ENCODE measurements around the gene TENM3.

The TENM3 gene

GRCh38 chr4:182212211-182212761 is 30.9 kb upstream of the TENM3 start:
- H3K27ac ChIP-seq (ENCODE audit: low read depth, low read length): no peak overlapping the region; the same call in 1 of the 2 replicates
- H3K36me3 ChIP-seq (ENCODE audit: insufficient read depth, low read length): no peaks in the 10 kb centered on the region
- no peaks in the 10 kb centered on the region for H3K27me3 ChIP-seq (ENCODE audit: insufficient read depth, low read length)
- WGBS: 80% methylated on average over 11 of the region's 11 CpGs
- no peak overlapping the region for H3K9ac ChIP-seq (ENCODE audit: low read depth, low read length)
- peaks cover 51% of the 10 kb centered on the region for H3K4me1 ChIP-seq (ENCODE audit: insufficient read depth, low read length)
- H3K9me3 ChIP-seq (ENCODE audit: insufficient read depth, low read depth, low read length): no peaks in the 10 kb centered on the region
- H3K4me3 ChIP-seq (ENCODE audit: low read length): no peak overlapping the region

GRCh38 chr4:182213004-182213403 is 30.2 kb upstream of the TENM3 start:
- Histone ChIP-seq H3K9me3 (ENCODE audit: insufficient read depth, low read depth, low read length) (no peaks in the 10 kb centered on the region), H3K9ac (ENCODE audit: low read depth, low read length) (no peak overlapping the region), H3K27ac (ENCODE audit: low read depth, low read length) (no peak overlapping the region; the same call in 1 of the 2 replicates), H3K27me3 (ENCODE audit: insufficient read depth, low read length) (no peaks in the 10 kb centered on the region), H3K4me3 (ENCODE audit: low read length) (no peak overlapping the region), H3K4me1 (ENCODE audit: insufficient read depth, low read length) (peaks cover 44% of the 10 kb centered on the region), H3K36me3 (ENCODE audit: insufficient read depth, low read length) (no peaks in the 10 kb centered on the region)
- WGBS: 75% methylated on average over 1 of the region's 1 CpG

- Histone ChIP-seq H3K9me3 (ENCODE audit: insufficient read depth, low read depth, low read length) (no peaks in the 10 kb centered on the region), H3K27ac (ENCODE audit: low read depth, low read length) (no peak overlapping the region), H3K36me3 (ENCODE audit: insufficient read depth, low read length) (no peaks in the 10 kb centered on the region), H3K9ac (ENCODE audit: low read depth, low read length) (no peak overlapping the region), H3K4me3 (ENCODE audit: low read length) (no peak overlapping the region), H3K4me1 (ENCODE audit: insufficient read depth, low read length) (peaks cover 27% of the 10 kb centered on the region), H3K27me3 (ENCODE audit: insufficient read depth, low read length) (no peaks in the 10 kb centered on the region)
- 92% methylated on average over 3 of the region's 3 CpGs for WGBS
These were observed 28.1 kb upstream of the TENM3 start for GRCh38 chr4:182215148-182215547.

GRCh38 chr4:182216005-182216404 is 27.2 kb upstream of the TENM3 start:
- Histone ChIP-seq H3K4me3 (ENCODE audit: low read length) (no peak overlapping the region), H3K4me1 (ENCODE audit: insufficient read depth, low read length) (peaks cover 21% of the 10 kb centered on the region), H3K27me3 (ENCODE audit: insufficient read depth, low read length) (no peaks in the 10 kb centered on the region), H3K9ac (ENCODE audit: low read depth, low read length) (no peak overlapping the region), H3K9me3 (ENCODE audit: insufficient read depth, low read depth, low read length) (no peaks in the 10 kb centered on the region), H3K36me3 (ENCODE audit: insufficient read depth, low read length) (no peaks in the 10 kb centered on the region), H3K27ac (ENCODE audit: low read depth, low read length) (no peak overlapping the region)
- 95% methylated on average over 5 of the region's 5 CpGs for WGBS

GRCh38 chr4:182219411-182220056 is 23.7 kb upstream of the TENM3 start:
- 93% methylated on average over 6 of the region's 6 CpGs for WGBS
- H3K36me3 ChIP-seq (ENCODE audit: insufficient read depth, low read length): 0 out of 2 replicates have a peak, but pooled peaks cover 2% of the 10 kb centered on the region
- no peaks in the 10 kb centered on the region for H3K27me3 ChIP-seq (ENCODE audit: insufficient read depth, low read length)
- H3K9ac ChIP-seq (ENCODE audit: low read depth, low read length): no peak overlapping the region
- H3K27ac ChIP-seq (ENCODE audit: low read depth, low read length): no peak overlapping the region
- no peaks in the 10 kb centered on the region for H3K9me3 ChIP-seq (ENCODE audit: insufficient read depth, low read depth, low read length)
- peaks cover 34% of the 10 kb centered on the region for H3K4me1 ChIP-seq (ENCODE audit: insufficient read depth, low read length)
- H3K4me3 ChIP-seq (ENCODE audit: low read length): no peak overlapping the region

- H3K4me1 ChIP-seq (ENCODE audit: insufficient read depth, low read length): peaks cover 20% of the 10 kb centered on the region
- no peaks in the 10 kb centered on the region for H3K27me3 ChIP-seq (ENCODE audit: insufficient read depth, low read length)
- no peak overlapping the region for H3K9ac ChIP-seq (ENCODE audit: low read depth, low read length)
- 92% methylated on average over 5 of the region's 5 CpGs for WGBS
- no peaks in the 10 kb centered on the region for H3K9me3 ChIP-seq (ENCODE audit: insufficient read depth, low read depth, low read length)
- no peak overlapping the region for H3K4me3 ChIP-seq (ENCODE audit: low read length)
- H3K27ac ChIP-seq (ENCODE audit: low read depth, low read length): no peak overlapping the region
- 0 out of 2 replicates have a peak, but pooled peaks cover 2% of the 10 kb centered on the region for H3K36me3 ChIP-seq (ENCODE audit: insufficient read depth, low read length)
These were observed 21.2 kb upstream of the TENM3 start for GRCh38 chr4:182221987-182222386.

- no peak overlapping the region for H3K27ac ChIP-seq (ENCODE audit: low read depth, low read length)
- 0 out of 2 replicates have a peak, but pooled peaks cover 2% of the 10 kb centered on the region for H3K36me3 ChIP-seq (ENCODE audit: insufficient read depth, low read length)
- H3K9me3 ChIP-seq (ENCODE audit: insufficient read depth, low read depth, low read length): no peaks in the 10 kb centered on the region
- 88% methylated on average over 2 of the region's 2 CpGs for WGBS
- no peak overlapping the region for H3K9ac ChIP-seq (ENCODE audit: low read depth, low read length)
- no peak overlapping the region for H3K4me3 ChIP-seq (ENCODE audit: low read length)
- H3K27me3 ChIP-seq (ENCODE audit: insufficient read depth, low read length): no peaks in the 10 kb centered on the region
- peaks cover 20% of the 10 kb centered on the region for H3K4me1 ChIP-seq (ENCODE audit: insufficient read depth, low read length)
These were observed 20.4 kb upstream of the TENM3 start for GRCh38 chr4:182222766-182223165.

GRCh38 chr4:182223708-182224107 is 19.5 kb upstream of the TENM3 start:
- Histone ChIP-seq H3K27ac (ENCODE audit: low read depth, low read length) (no peak overlapping the region), H3K36me3 (ENCODE audit: insufficient read depth, low read length) (0 out of 2 replicates have a peak, but pooled peaks cover 2% of the 10 kb centered on the region), H3K27me3 (ENCODE audit: insufficient read depth, low read length) (no peaks in the 10 kb centered on the region), H3K4me3 (ENCODE audit: low read length) (no peak overlapping the region), H3K9ac (ENCODE audit: low read depth, low read length) (no peak overlapping the region), H3K9me3 (ENCODE audit: insufficient read depth, low read depth, low read length) (no peaks in the 10 kb centered on the region), H3K4me1 (ENCODE audit: insufficient read depth, low read length) (peaks cover 20% of the 10 kb centered on the region)
- 88% methylated on average over 2 of the region's 4 CpGs for WGBS

- WGBS: 96% methylated on average over 7 of the region's 9 CpGs
These were observed 18.9 kb upstream of the TENM3 start for GRCh38 chr4:182224192-182224850.

GRCh38 chr4:182225257-182225852 is 17.8 kb upstream of the TENM3 start:
- Histone ChIP-seq H3K4me1 (ENCODE audit: insufficient read depth, low read length) (peaks cover 20% of the 10 kb centered on the region), H3K27ac (ENCODE audit: low read depth, low read length) (no peak overlapping the region), H3K27me3 (ENCODE audit: insufficient read depth, low read length) (no peaks in the 10 kb centered on the region), H3K9me3 (ENCODE audit: insufficient read depth, low read depth, low read length) (no peaks in the 10 kb centered on the region), H3K4me3 (ENCODE audit: low read length) (no peak overlapping the region), H3K9ac (ENCODE audit: low read depth, low read length) (no peak overlapping the region), H3K36me3 (ENCODE audit: insufficient read depth, low read length) (0 out of 2 replicates have a peak, but pooled peaks cover 2% of the 10 kb centered on the region)
- WGBS: 92% methylated on average over 9 of the region's 9 CpGs

More at GRCh38 chr4:182224192-182224850, 18.9 kb upstream of the TENM3 start:
- Histone ChIP-seq H3K4me1 (ENCODE audit: insufficient read depth, low read length) (peaks cover 20% of the 10 kb centered on the region), H3K4me3 (ENCODE audit: low read length) (no peak overlapping the region), H3K9me3 (ENCODE audit: insufficient read depth, low read depth, low read length) (no peaks in the 10 kb centered on the region), H3K27ac (ENCODE audit: low read depth, low read length) (no peak overlapping the region), H3K36me3 (ENCODE audit: insufficient read depth, low read length) (0 out of 2 replicates have a peak, but pooled peaks cover 2% of the 10 kb centered on the region), H3K9ac (ENCODE audit: low read depth, low read length) (no peak overlapping the region), H3K27me3 (ENCODE audit: insufficient read depth, low read length) (no peaks in the 10 kb centered on the region)

GRCh38 chr4:182227611-182228010 is 15.6 kb upstream of the TENM3 start:
- Histone ChIP-seq H3K36me3 (ENCODE audit: insufficient read depth, low read length) (0 out of 2 replicates have a peak, but pooled peaks cover 2% of the 10 kb centered on the region), H3K27ac (ENCODE audit: low read depth, low read length) (no peak overlapping the region), H3K4me3 (ENCODE audit: low read length) (no peak overlapping the region), H3K9ac (ENCODE audit: low read depth, low read length) (no peak overlapping the region), H3K9me3 (ENCODE audit: insufficient read depth, low read depth, low read length) (no peaks in the 10 kb centered on the region), H3K4me1 (ENCODE audit: insufficient read depth, low read length) (peaks cover 10% of the 10 kb centered on the region), H3K27me3 (ENCODE audit: insufficient read depth, low read length) (no peaks in the 10 kb centered on the region)
- WGBS: 96% methylated on average over 5 of the region's 6 CpGs

All from HUES64 (cell line).